ENCODE measurements around the gene IGFBP5.

DNA sequence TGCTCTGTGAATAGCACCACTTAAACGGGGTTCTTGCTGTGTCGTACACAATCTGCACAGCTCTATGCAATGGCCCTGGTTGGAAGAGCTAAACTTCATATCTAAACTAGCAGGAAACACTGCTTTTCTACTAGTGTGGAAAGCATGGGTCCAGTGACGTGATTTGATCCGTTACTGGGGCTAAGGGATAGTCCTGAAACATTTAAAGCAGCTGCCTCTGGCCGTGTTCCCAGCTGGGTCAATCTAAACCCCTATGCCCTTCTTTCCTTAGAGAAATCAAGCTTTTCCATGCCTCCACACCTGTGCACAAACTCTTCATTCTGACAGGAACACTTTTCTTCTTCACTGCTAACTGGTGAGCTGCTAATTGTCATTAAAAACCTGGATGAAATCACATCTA, 5.4 kb upstream of the IGFBP5 start:
- TF ChIP-seq EZH2 (IDR thresholded peaks at IDR 0.05; ENCODE audit: insufficient read depth, poor library complexity, severe bottlenecking) = no peak
- no peak for TF ChIP-seq EZH2phosphoT487 (IDR thresholded peaks at IDR 0.05; ENCODE audit: insufficient read depth, low read depth)
